Neural cell (in vitro differentiated cells): ENCODE results near the gene COASY. TPM values are rescaled to one million over a fixed set of nuclear protein-coding genes. Genes with fewer than 3 reads are reported as not detected.

Experiments used
- H2AFZ ChIP-seq: fragments of 200-600, 300-800 bp; sonication (generic), shearing (Covaris generic); 2 replicates; pipeline ENCODE4 v1.6.0; 2014; ENCODE audit warnings: low read depth, mild to moderate bottlenecking, antibody characterized with exemption, low read length, moderate library complexity
- H3F3A ChIP-seq: fragments of 200-600 bp; shearing (Covaris generic); 2 replicates; pipeline ENCODE4 v1.6.1; 2016; ENCODE audit warnings: mild to moderate bottlenecking, moderate library complexity, mixed read lengths, antibody characterized with exemption, low read length; ENCODE audit not compliant: insufficient read depth, poor library complexity, severe bottlenecking
- H3K27ac ChIP-seq: fragments of 200-600, 300-800 bp; sonication (generic), shearing (Covaris generic); 2 replicates; pipeline ENCODE4 v1.5.1; 2014; ENCODE audit warnings: mild to moderate bottlenecking, low read length, moderate library complexity
- H3K27me3 ChIP-seq: fragments of 300-800, 200-600 bp; sonication (generic), shearing (Covaris generic); 2 replicates; pipeline ENCODE4 v1.6.0; 2014; ENCODE audit warnings: mild to moderate bottlenecking, low read depth, low read length, moderate library complexity; ENCODE audit not compliant: insufficient read depth
- H3K36me3 ChIP-seq: fragments of 300-800, 200-600 bp; sonication (generic), shearing (Covaris generic); 2 replicates; pipeline ENCODE4 v1.5.1; 2014; ENCODE audit warnings: mild to moderate bottlenecking, antibody characterized with exemption, low read length, moderate library complexity; ENCODE audit not compliant: insufficient read depth
- H3K4me2 ChIP-seq: fragments of 300-800, 200-600 bp; sonication (generic), shearing (Covaris generic); 2 replicates; pipeline ENCODE4 v1.6.0; 2014; ENCODE audit warnings: mild to moderate bottlenecking, low read length
- H3K4me3 ChIP-seq: fragments of 300-800, 200-600 bp; sonication (generic), shearing (Covaris generic); 2 replicates; pipeline ENCODE4 v1.5.1; 2014; ENCODE audit warnings: mild to moderate bottlenecking, low read length, moderate library complexity
- H3K79me2 ChIP-seq: fragments of 200-600 bp; shearing (Covaris generic); replicated peaks from 2 replicates; pipeline ENCODE4 v1.6.0; 2014; ENCODE audit warnings: mild to moderate bottlenecking, low read length, moderate library complexity; ENCODE audit not compliant: insufficient read depth
- H3K9ac ChIP-seq: fragments of 300-800, 200-600 bp; sonication (generic), shearing (Covaris generic); 2 replicates; pipeline ENCODE4 v1.6.1; 2016; ENCODE audit warnings: mild to moderate bottlenecking, low read length, mixed read lengths
- H3K9me2 ChIP-seq: fragments of 200-600 bp; shearing (Covaris generic); 2 replicates; pipeline ENCODE4 v1.6.1; 2016; ENCODE audit warnings: mild to moderate bottlenecking, low read length, mixed read lengths; ENCODE audit not compliant: insufficient read depth
- H3K9me3 ChIP-seq: fragments of 200-600, 300-800 bp; sonication (generic), shearing (Covaris generic); 2 replicates; pipeline ENCODE4 v1.6.1; 2016; ENCODE audit warnings: mild to moderate bottlenecking, mixed run types, low read length, moderate library complexity, mixed read lengths
- H4K20me1 ChIP-seq: fragments of 200-600 bp; shearing (Covaris generic); 2 replicates; pipeline ENCODE4 v1.6.1; 2016; ENCODE audit warnings: mild to moderate bottlenecking, mixed run types; ENCODE audit not compliant: insufficient read depth
- EP300 ChIP-seq: fragments of 450-650 bp; conservative IDR thresholded peaks from 2 replicates; pipeline ENCODE4 v1.6.1; 2014; ENCODE audit warnings: antibody characterized with exemption, mild to moderate bottlenecking, moderate library complexity; ENCODE audit not compliant: poor library complexity, severe bottlenecking
- EZH2 ChIP-seq: fragments of 200-600, 300-800 bp; shearing (Covaris generic), sonication (generic); IDR thresholded peaks from 2 replicates; pipeline ENCODE4 v1.6.1; 2014; ENCODE audit warnings: antibody characterized with exemption, low read length, borderline replicate concordance, mild to moderate bottlenecking; ENCODE audit not compliant: insufficient read depth, poor library complexity, severe bottlenecking
- MXI1 ChIP-seq: fragments of 450-650 bp; conservative IDR thresholded peaks from 2 replicates; pipeline ENCODE4 v1.6.1; 2014; ENCODE audit warnings: antibody characterized with exemption, mild to moderate bottlenecking; ENCODE audit not compliant: poor library complexity, severe bottlenecking
- POLR2AphosphoS5 ChIP-seq: IDR thresholded peaks from 2 replicates; pipeline ENCODE4 v1.6.1; 2012
- RAD21 ChIP-seq: fragments of 450-650 bp; conservative IDR thresholded peaks from 2 replicates; pipeline ENCODE4 v1.6.1; 2014; ENCODE audit warnings: antibody characterized with exemption, mild to moderate bottlenecking, moderate library complexity
- SMC3 ChIP-seq: fragments of 450-650 bp; conservative IDR thresholded peaks from 2 replicates; pipeline ENCODE4 v1.6.1; 2014; ENCODE audit warnings: antibody characterized with exemption, mild to moderate bottlenecking, moderate library complexity; ENCODE audit not compliant: poor library complexity
- TAF1 ChIP-seq: IDR thresholded peaks from 2 replicates; pipeline ENCODE4 v1.6.1; 2012; ENCODE audit warnings: low read depth
- polyA plus RNA-seq: library from polyadenylated mRNA; depleted of rRNA; stranded (reverse); fragments of >200 nt; gene quantifications from 2 replicates; pipeline ENCODE4 v1.2.3, GENCODE V29; 2014
- TF ChIP-seq, protein P1 (sequence below): IDR thresholded peaks from 2 replicates; pipeline ENCODE4 v1.6.1; 2012; ENCODE audit warnings: borderline replicate concordance
- TF ChIP-seq, protein P2 (sequence below): fragments of 450-650 bp; IDR thresholded peaks from 2 replicates; pipeline ENCODE4 v1.5.1; 2014; ENCODE audit warnings: antibody characterized with exemption, mild to moderate bottlenecking, moderate library complexity; ENCODE audit not compliant: poor library complexity, severe bottlenecking

COASY gene
- polyA plus RNA-seq, 1 donor from 2014 or later = 8.2 TPM

DNA sequence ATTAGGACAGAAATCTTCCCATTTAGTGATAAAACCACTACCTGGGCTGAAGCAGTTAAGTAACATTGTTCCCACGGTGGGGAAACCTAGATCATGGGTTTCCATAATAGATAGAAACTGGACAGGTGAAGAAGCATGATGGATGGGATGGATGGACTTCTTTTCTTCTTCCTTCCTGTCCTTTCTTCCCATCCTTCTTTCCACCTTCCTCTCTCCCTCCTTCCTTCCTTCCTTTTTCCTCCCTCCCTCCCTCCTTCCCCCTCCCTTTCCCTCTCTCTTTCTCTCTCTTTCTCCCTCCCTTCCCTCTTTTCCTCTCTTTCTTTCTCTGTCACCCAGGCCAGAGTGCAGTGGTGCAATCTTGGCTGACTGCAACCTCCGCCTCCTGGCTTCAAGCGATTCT, 12.5 kb downstream of the COASY start:
- TF ChIP-seq EZH2 (no peak), EP300 (no peak), MXI1 (no peak), POLR2AphosphoS5 (no peak), TAF1 (no peak), RAD21 (no peak), SMC3 (no peak)
- TF ChIP-seq, protein P1, sequence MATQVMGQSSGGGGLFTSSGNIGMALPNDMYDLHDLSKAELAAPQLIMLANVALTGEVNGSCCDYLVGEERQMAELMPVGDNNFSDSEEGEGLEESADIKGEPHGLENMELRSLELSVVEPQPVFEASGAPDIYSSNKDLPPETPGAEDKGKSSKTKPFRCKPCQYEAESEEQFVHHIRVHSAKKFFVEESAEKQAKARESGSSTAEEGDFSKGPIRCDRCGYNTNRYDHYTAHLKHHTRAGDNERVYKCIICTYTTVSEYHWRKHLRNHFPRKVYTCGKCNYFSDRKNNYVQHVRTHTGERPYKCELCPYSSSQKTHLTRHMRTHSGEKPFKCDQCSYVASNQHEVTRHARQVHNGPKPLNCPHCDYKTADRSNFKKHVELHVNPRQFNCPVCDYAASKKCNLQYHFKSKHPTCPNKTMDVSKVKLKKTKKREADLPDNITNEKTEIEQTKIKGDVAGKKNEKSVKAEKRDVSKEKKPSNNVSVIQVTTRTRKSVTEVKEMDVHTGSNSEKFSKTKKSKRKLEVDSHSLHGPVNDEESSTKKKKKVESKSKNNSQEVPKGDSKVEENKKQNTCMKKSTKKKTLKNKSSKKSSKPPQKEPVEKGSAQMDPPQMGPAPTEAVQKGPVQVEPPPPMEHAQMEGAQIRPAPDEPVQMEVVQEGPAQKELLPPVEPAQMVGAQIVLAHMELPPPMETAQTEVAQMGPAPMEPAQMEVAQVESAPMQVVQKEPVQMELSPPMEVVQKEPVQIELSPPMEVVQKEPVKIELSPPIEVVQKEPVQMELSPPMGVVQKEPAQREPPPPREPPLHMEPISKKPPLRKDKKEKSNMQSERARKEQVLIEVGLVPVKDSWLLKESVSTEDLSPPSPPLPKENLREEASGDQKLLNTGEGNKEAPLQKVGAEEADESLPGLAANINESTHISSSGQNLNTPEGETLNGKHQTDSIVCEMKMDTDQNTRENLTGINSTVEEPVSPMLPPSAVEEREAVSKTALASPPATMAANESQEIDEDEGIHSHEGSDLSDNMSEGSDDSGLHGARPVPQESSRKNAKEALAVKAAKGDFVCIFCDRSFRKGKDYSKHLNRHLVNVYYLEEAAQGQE = no peak
- TF ChIP-seq, protein P2, sequence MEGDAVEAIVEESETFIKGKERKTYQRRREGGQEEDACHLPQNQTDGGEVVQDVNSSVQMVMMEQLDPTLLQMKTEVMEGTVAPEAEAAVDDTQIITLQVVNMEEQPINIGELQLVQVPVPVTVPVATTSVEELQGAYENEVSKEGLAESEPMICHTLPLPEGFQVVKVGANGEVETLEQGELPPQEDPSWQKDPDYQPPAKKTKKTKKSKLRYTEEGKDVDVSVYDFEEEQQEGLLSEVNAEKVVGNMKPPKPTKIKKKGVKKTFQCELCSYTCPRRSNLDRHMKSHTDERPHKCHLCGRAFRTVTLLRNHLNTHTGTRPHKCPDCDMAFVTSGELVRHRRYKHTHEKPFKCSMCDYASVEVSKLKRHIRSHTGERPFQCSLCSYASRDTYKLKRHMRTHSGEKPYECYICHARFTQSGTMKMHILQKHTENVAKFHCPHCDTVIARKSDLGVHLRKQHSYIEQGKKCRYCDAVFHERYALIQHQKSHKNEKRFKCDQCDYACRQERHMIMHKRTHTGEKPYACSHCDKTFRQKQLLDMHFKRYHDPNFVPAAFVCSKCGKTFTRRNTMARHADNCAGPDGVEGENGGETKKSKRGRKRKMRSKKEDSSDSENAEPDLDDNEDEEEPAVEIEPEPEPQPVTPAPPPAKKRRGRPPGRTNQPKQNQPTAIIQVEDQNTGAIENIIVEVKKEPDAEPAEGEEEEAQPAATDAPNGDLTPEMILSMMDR = no peak
- Histone ChIP-seq H3K27ac (no peak overlapping the region), H3K79me2 (peaks cover 12% of the 10 kb centered on the region), H3K27me3 (no peaks in the 10 kb centered on the region), H3F3A (no peaks in the 10 kb centered on the region), H3K9me2 (no peaks in the 10 kb centered on the region), H3K9me3 (no peaks in the 10 kb centered on the region), H4K20me1 (no peaks in the 10 kb centered on the region), H3K9ac (no peak overlapping the region), H3K4me2 (no peak overlapping the region), H2AFZ (no peak overlapping the region), H3K4me3 (no peak overlapping the region), H3K36me3 (peaks cover 7% of the 10 kb centered on the region)

DNA sequence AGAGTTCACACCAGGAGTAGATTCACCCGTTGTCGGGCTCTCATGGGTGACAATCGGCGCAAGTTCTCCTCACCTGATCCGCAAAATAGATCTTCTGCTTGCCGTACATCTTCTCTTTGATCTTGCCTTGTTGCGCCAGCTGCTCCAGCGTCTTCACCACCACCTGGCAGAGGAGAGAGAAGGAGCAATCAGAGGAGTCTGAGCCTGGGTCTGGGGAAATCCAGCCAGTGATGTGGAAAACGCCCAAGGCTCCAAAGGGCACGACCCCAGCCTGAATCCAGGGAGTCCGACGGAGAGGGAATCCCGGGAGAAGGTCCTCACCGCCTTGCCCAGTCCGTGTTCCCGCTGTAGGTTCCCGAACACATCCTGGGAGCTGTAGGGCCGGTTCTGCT, 15.2 kb downstream of the COASY start:
- H3K4me3 ChIP-seq = peak overlapping the region; percentile 93
- no peaks in the 10 kb centered on the region for H3K9me3 ChIP-seq
- peak overlapping the region; percentile 20 for H3K27ac ChIP-seq
- peaks cover 12% of the 10 kb centered on the region for H3K79me2 ChIP-seq
- peaks cover 7% of the 10 kb centered on the region for H3K36me3 ChIP-seq
- H3K4me2 ChIP-seq = peak overlapping the region; percentile 98
- no peak overlapping the region for H2AFZ ChIP-seq
- no peaks in the 10 kb centered on the region for H3K9me2 ChIP-seq
- TF ChIP-seq SMC3 = no peak
- TF ChIP-seq EZH2 = no peak
- H4K20me1 ChIP-seq = no peaks in the 10 kb centered on the region
- H3K27me3 ChIP-seq = no peaks in the 10 kb centered on the region
- peak overlapping the region; percentile 73 for H3K9ac ChIP-seq
- H3F3A ChIP-seq = no peaks in the 10 kb centered on the region
